Astrocyte (in vitro differentiated cells and primary cell): ENCODE measurements around the gene LRRC37B.
"Not testable (repeated sequence)": the region's sequence is repeated elsewhere in the genome, so short reads cannot be mapped to it uniquely, and the experiment has no call there.

Source experiments
- EZH2 ChIP-seq: IDR thresholded peaks from 2 replicates; pipeline ENCODE4 v1.6.1; 2012; ENCODE audit warnings: mild to moderate bottlenecking, low read length, inconsistent platforms; ENCODE audit not compliant: insufficient read depth
- TF ChIP-seq, protein P1 (sequence below): IDR thresholded peaks from 2 replicates; pipeline ENCODE4 v1.5.1; 2011; ENCODE audit warnings: low read depth, mild to moderate bottlenecking, inconsistent platforms, low read length, moderate library complexity; ENCODE audit not compliant: insufficient read depth

DNA sequence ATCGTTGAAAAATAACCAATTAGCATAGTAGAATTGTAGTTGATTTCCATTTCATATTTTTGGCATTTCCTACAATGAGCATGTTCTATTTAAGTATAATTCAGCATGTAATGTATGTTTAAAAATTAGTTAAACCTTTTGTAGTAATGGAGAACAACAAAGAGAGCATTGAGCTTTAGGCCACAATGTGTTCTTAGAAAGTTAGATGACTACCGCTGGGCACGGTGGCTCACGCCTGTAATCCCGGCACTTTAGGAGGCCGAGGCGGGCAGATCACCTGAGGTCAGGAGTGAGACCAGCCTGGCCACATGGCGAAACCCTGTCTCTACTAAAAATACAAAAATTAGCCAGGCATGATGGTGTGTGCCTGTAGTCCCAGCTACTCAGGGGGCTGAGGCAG, 93.1 kb downstream of the LRRC37B start:
- TF ChIP-seq, protein P1, sequence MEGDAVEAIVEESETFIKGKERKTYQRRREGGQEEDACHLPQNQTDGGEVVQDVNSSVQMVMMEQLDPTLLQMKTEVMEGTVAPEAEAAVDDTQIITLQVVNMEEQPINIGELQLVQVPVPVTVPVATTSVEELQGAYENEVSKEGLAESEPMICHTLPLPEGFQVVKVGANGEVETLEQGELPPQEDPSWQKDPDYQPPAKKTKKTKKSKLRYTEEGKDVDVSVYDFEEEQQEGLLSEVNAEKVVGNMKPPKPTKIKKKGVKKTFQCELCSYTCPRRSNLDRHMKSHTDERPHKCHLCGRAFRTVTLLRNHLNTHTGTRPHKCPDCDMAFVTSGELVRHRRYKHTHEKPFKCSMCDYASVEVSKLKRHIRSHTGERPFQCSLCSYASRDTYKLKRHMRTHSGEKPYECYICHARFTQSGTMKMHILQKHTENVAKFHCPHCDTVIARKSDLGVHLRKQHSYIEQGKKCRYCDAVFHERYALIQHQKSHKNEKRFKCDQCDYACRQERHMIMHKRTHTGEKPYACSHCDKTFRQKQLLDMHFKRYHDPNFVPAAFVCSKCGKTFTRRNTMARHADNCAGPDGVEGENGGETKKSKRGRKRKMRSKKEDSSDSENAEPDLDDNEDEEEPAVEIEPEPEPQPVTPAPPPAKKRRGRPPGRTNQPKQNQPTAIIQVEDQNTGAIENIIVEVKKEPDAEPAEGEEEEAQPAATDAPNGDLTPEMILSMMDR, result not testable (repeated sequence)
- TF ChIP-seq EZH2, result not testable (repeated sequence)
